Panc1 (cell line): Measurements from ENCODE around the gene RAB3B. TPM values are rescaled to one million over a fixed set of nuclear protein-coding genes. Genes with fewer than 3 reads are reported as not detected.

ENCODE experiments used
- ATAC-seq: fragments of 200-7000 bp; cut with Tn5 transposase; 2 replicates; pipeline ENCODE4 v1.9.1; 2020; ENCODE audit warnings: mild to moderate bottlenecking, moderate library complexity
- BruUV-seq: library from RNA; stranded (reverse); fragments of 400-500 nt; replicated peaks from 2 replicates; lab custom pipeline; 2021; lab: Mats Ljungman, UMichigan
- CTCF ChIA-PET: fragments of 300-600 bp; sonication (Branson Sonifier 250); formaldehyde crosslinking; loops from one replicate; lab custom pipeline; 2022; ENCODE audit warnings: antibody characterized with exemption; lab: Charles Lee
- POLR2A ChIA-PET: fragments of 300-600 bp; sonication (Branson Sonifier 250); formaldehyde crosslinking; loops from one replicate; lab custom pipeline; 2022; ENCODE audit warnings: antibody characterized with exemption; lab: Charles Lee
- DNase-seq: peaks from one replicate; pipeline ENCODE4 v3.0.0-alpha.2; 2010; ENCODE audit warnings: low read depth, low spot score
- H3K27ac ChIP-seq: 2 replicates; pipeline ENCODE4 v1.5.1; 2011; ENCODE audit warnings: mild to moderate bottlenecking, low read length, inconsistent platforms
- H3K27me3 ChIP-seq: fragments of 200-500 bp; sonication (Bioruptor generic); 2 replicates; pipeline ENCODE4 v1.6.0; 2014; ENCODE audit warnings: low read length, inconsistent platforms; ENCODE audit not compliant: control insufficient read depth, insufficient read depth
- H3K36me3 ChIP-seq: fragments of 200-500 bp; sonication (Bioruptor generic); 2 replicates; pipeline ENCODE4 v1.5.1; 2014; ENCODE audit warnings: inconsistent platforms, mild to moderate bottlenecking, low read length, moderate library complexity; ENCODE audit not compliant: control insufficient read depth, insufficient read depth
- H3K4me1 ChIP-seq: 2 replicates; pipeline ENCODE4 v1.5.1; 2011; ENCODE audit warnings: inconsistent platforms, mild to moderate bottlenecking, low read length, moderate library complexity; ENCODE audit not compliant: control insufficient read depth, insufficient read depth
- H3K4me3 ChIP-seq, 2 experiments: 2 replicates each; pipeline ENCODE4 v1.5.1; 2011 to 2012; ENCODE audit warnings: low read depth in 2 of 2, low read length in 2 of 2, mild to moderate bottlenecking in 2 of 2, inconsistent platforms in 1 of 2, moderate library complexity in 1 of 2
- H3K9me3 ChIP-seq: fragments of 200-500 bp; sonication (Bioruptor generic); 2 replicates; pipeline ENCODE4 v1.5.1; 2014; ENCODE audit warnings: low read depth, mild to moderate bottlenecking, inconsistent platforms, low read length, moderate library complexity; ENCODE audit not compliant: control insufficient read depth, insufficient read depth
- POLR2AphosphoS5 ChIP-seq: IDR thresholded peaks from 2 replicates; pipeline ENCODE4 v1.6.1; 2012; ENCODE audit warnings: mild to moderate bottlenecking, low read depth, low read length, moderate library complexity
- SIN3A ChIP-seq: IDR thresholded peaks from 2 replicates; pipeline ENCODE4 v1.6.1; 2012; ENCODE audit warnings: low read depth, mild to moderate bottlenecking, low read length, moderate library complexity, borderline replicate concordance; ENCODE audit not compliant: insufficient read depth
- TCF7L2 ChIP-seq: IDR thresholded peaks from 2 replicates; pipeline ENCODE4 v1.6.1; 2011; ENCODE audit warnings: mild to moderate bottlenecking, low read depth, low read length, inconsistent platforms
- in situ Hi-C: cut with HindIII; loops from 2 replicates; pipeline ENCODE4 v1.10.0; 2016; ENCODE audit warnings: low sequenced_read_pairs, low pct_unique_long_range_greater_than_20kb
- intact Hi-C: fragments of 100-400 bp; cut with micrococcal nuclease; formaldehyde crosslinking; loops from one replicate; pipeline ENCODE4 v1.10.0; 2022; ENCODE audit not compliant: unreplicated experiment
- total RNA-seq: library from RNA; stranded (reverse); gene quantifications from one replicate; pipeline ENCODE4 v1.2.1, GENCODE V29; 2021; ENCODE audit not compliant: unreplicated experiment
- TF ChIP-seq, protein P1 (sequence below), 2 experiments: IDR thresholded peaks; 2 replicates each; pipeline ENCODE4 v1.6.1; 2011 to 2012; ENCODE audit warnings: low read depth in 2 of 2, control low read depth in 1 of 2, low read length in 1 of 2, mild to moderate bottlenecking in 1 of 2, moderate library complexity in 1 of 2; ENCODE audit not compliant: insufficient read depth in 1 of 2
- TF ChIP-seq, protein P2 (sequence below): fragments of 450-650 bp; IDR thresholded peaks from 2 replicates; pipeline ENCODE4 v1.5.1; 2017; ENCODE audit warnings: mild to moderate bottlenecking

The RAB3B gene
- total RNA-seq, 1 experiment from 2014 or later = 1.2 TPM

- Histone ChIP-seq H3K27me3 (no peaks in the 10 kb centered on the region), H3K9me3 (no peaks in the 10 kb centered on the region), H3K36me3 (no peaks in the 10 kb centered on the region), H3K4me3 (no peak overlapping the region), H3K27ac (no peak overlapping the region), H3K4me1 (no peaks in the 10 kb centered on the region)
- ChIA-PET POLR2A (no interaction called here), CTCF (no interaction called here)
- ATAC-seq = no peak
- in situ Hi-C loops (no loop called here), intact Hi-C loops (no loop called here)
- no peak for DNase-seq
- no TSS peak for BruUV-seq
- TF ChIP-seq TCF7L2 = no peak
- TF ChIP-seq, protein P1, sequence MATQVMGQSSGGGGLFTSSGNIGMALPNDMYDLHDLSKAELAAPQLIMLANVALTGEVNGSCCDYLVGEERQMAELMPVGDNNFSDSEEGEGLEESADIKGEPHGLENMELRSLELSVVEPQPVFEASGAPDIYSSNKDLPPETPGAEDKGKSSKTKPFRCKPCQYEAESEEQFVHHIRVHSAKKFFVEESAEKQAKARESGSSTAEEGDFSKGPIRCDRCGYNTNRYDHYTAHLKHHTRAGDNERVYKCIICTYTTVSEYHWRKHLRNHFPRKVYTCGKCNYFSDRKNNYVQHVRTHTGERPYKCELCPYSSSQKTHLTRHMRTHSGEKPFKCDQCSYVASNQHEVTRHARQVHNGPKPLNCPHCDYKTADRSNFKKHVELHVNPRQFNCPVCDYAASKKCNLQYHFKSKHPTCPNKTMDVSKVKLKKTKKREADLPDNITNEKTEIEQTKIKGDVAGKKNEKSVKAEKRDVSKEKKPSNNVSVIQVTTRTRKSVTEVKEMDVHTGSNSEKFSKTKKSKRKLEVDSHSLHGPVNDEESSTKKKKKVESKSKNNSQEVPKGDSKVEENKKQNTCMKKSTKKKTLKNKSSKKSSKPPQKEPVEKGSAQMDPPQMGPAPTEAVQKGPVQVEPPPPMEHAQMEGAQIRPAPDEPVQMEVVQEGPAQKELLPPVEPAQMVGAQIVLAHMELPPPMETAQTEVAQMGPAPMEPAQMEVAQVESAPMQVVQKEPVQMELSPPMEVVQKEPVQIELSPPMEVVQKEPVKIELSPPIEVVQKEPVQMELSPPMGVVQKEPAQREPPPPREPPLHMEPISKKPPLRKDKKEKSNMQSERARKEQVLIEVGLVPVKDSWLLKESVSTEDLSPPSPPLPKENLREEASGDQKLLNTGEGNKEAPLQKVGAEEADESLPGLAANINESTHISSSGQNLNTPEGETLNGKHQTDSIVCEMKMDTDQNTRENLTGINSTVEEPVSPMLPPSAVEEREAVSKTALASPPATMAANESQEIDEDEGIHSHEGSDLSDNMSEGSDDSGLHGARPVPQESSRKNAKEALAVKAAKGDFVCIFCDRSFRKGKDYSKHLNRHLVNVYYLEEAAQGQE (IDR thresholded peaks at IDR 0.05; ENCODE audit: insufficient read depth in 1 of 2, low read depth in 2 of 2, low read length in 1 of 2) = no peak
- no peak for TF ChIP-seq SIN3A
- TF ChIP-seq POLR2AphosphoS5 = no peak
- TF ChIP-seq, protein P2, sequence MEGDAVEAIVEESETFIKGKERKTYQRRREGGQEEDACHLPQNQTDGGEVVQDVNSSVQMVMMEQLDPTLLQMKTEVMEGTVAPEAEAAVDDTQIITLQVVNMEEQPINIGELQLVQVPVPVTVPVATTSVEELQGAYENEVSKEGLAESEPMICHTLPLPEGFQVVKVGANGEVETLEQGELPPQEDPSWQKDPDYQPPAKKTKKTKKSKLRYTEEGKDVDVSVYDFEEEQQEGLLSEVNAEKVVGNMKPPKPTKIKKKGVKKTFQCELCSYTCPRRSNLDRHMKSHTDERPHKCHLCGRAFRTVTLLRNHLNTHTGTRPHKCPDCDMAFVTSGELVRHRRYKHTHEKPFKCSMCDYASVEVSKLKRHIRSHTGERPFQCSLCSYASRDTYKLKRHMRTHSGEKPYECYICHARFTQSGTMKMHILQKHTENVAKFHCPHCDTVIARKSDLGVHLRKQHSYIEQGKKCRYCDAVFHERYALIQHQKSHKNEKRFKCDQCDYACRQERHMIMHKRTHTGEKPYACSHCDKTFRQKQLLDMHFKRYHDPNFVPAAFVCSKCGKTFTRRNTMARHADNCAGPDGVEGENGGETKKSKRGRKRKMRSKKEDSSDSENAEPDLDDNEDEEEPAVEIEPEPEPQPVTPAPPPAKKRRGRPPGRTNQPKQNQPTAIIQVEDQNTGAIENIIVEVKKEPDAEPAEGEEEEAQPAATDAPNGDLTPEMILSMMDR = no peak
Observed at GRCh38 chr1:51960262-51960661, 30.2 kb downstream of the RAB3B start.

- ChIA-PET POLR2A (no interaction called here), CTCF (interaction anchor here (0.7 kb wide), 1 partner anchor 349 kb away, joined by 3 read pairs; no protein-coding TSS in a partner anchor)
- Histone ChIP-seq H3K27ac (no peak overlapping the region), H3K4me3 (no peak overlapping the region), H3K36me3 (no peaks in the 10 kb centered on the region), H3K4me1 (no peaks in the 10 kb centered on the region), H3K9me3 (no peaks in the 10 kb centered on the region), H3K27me3 (no peaks in the 10 kb centered on the region)
- BruUV-seq = no TSS peak
- TF ChIP-seq, protein P1 (IDR thresholded peaks at IDR 0.05; ENCODE audit: insufficient read depth in 1 of 2, low read depth in 2 of 2, low read length in 1 of 2) = no peak
- TF ChIP-seq POLR2AphosphoS5 = no peak
- TF ChIP-seq, protein P2 = no peak
- no peak for TF ChIP-seq TCF7L2
- TF ChIP-seq SIN3A = no peak
- DNase-seq (no peak), ATAC-seq (no peak)
- in situ Hi-C loops (no loop called here), intact Hi-C loops (no loop called here)
Observed at GRCh38 chr1:51958824-51959223, 31.7 kb downstream of the RAB3B start.
